NCI-H526 treated with DMSO at 0.1 percent for 48 hours (cell line): ENCODE measurements around the gene TFCP2L1.
"Not testable (repeated sequence)": the region's sequence is repeated elsewhere in the genome, so short reads cannot be mapped to it uniquely, and the experiment has no call there.

Experiments used
- DNase-seq: peaks from one replicate; lab custom pipeline; 2025; lab: John Stamatoyannopoulos, UW

Gene TFCP2L1

GRCh38 chr2:121284463-121285449 is at the start of gene TFCP2L1:
TSS of gene TFCP2L1 (minus strand) at chr2:121285202. CDS start at chr2:121285109, 93 bp downstream.
- peak; percentile 32 for DNase-seq

GRCh38 chr2:121333834-121334558 is 49.0 kb upstream of the TFCP2L1 start:
- no peak for DNase-seq

GRCh38 chr2:121333231-121333630 is 48.2 kb upstream of the TFCP2L1 start:
- DNase-seq = no peak

- not testable (repeated sequence) for DNase-seq
Measured at GRCh38 chr2:121331324-121331723, 46.3 kb upstream of the TFCP2L1 start.

- no peak for DNase-seq
Measured at GRCh38 chr2:121330921-121331320, 45.9 kb upstream of the TFCP2L1 start.

- no peak for DNase-seq
Measured at GRCh38 chr2:121329786-121330185, 44.8 kb upstream of the TFCP2L1 start.

GRCh38 chr2:121326628-121327027 is 41.6 kb upstream of the TFCP2L1 start:
- DNase-seq = no peak

GRCh38 chr2:121324601-121325000 is 39.6 kb upstream of the TFCP2L1 start:
- no peak for DNase-seq

GRCh38 chr2:121321476-121321875 is 36.5 kb upstream of the TFCP2L1 start:
- DNase-seq = no peak

- DNase-seq = no peak
Measured at GRCh38 chr2:121319941-121320340, 34.9 kb upstream of the TFCP2L1 start.

- no peak for DNase-seq
Measured at GRCh38 chr2:121316986-121317385, 32.0 kb upstream of the TFCP2L1 start.

- not testable (repeated sequence) for DNase-seq
Measured at GRCh38 chr2:121313701-121314100, 28.7 kb upstream of the TFCP2L1 start.

- DNase-seq = no peak
Measured at GRCh38 chr2:121309801-121310200, 24.8 kb upstream of the TFCP2L1 start.

- DNase-seq = no peak
Measured at GRCh38 chr2:121309323-121309722, 24.3 kb upstream of the TFCP2L1 start.

GRCh38 chr2:121307048-121307447 is 22.0 kb upstream of the TFCP2L1 start:
- DNase-seq = no peak

GRCh38 chr2:121304941-121305340 is 19.9 kb upstream of the TFCP2L1 start:
- DNase-seq = no peak

GRCh38 chr2:121303531-121304263 is 18.7 kb upstream of the TFCP2L1 start:
- DNase-seq = no peak

- not testable (repeated sequence) for DNase-seq
Measured at GRCh38 chr2:121301190-121301589, 16.2 kb upstream of the TFCP2L1 start.

GRCh38 chr2:121298476-121298875 is 13.5 kb upstream of the TFCP2L1 start:
- no peak for DNase-seq

- DNase-seq = not testable (repeated sequence)
Measured at GRCh38 chr2:121297866-121298265, 12.9 kb upstream of the TFCP2L1 start.

GRCh38 chr2:121297217-121297830 is 12.3 kb upstream of the TFCP2L1 start:
- DNase-seq = peak; percentile 24
